ENCODE data around the gene ZDHHC8.

DNA sequence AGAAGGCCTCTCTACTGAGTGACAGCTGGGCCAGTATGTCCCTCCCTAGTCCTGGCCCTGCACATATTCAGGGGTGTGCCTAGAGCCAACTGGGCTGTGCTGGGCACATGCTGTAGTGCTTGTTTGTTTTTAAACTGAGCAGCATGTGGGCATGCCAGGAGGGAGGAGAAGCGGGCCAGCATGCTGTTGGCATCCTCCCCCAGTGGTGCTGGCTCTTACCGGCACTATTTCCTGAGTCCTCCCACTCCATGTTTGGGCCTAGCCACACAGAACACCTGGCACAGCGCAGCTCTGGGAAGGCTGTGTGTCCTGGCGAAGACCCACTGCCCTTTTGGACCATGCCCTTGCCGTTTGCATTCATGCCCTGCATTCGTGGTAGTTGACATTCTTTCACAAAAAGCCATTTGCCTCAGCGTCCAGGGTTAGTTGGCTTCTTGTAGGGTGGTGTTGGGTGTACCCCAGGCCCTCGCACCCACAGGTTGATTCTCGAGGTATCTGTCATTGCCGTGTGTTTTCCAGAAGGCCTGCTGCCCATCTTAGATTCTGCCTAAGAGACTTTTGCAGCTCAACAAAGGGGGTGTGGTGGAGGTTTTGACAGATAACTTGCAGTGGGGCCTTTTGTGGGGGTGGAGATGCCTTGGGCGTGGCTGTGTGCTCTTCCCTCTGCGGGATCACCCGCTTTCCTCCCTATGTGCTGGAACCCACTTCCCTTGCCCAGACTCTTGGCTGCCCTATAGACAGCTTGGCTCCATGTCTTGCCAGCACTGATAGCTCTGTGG is 38.0 kb upstream of the ZDHHC8 start:
- TF ChIP-seq, protein P1, sequence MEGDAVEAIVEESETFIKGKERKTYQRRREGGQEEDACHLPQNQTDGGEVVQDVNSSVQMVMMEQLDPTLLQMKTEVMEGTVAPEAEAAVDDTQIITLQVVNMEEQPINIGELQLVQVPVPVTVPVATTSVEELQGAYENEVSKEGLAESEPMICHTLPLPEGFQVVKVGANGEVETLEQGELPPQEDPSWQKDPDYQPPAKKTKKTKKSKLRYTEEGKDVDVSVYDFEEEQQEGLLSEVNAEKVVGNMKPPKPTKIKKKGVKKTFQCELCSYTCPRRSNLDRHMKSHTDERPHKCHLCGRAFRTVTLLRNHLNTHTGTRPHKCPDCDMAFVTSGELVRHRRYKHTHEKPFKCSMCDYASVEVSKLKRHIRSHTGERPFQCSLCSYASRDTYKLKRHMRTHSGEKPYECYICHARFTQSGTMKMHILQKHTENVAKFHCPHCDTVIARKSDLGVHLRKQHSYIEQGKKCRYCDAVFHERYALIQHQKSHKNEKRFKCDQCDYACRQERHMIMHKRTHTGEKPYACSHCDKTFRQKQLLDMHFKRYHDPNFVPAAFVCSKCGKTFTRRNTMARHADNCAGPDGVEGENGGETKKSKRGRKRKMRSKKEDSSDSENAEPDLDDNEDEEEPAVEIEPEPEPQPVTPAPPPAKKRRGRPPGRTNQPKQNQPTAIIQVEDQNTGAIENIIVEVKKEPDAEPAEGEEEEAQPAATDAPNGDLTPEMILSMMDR (IDR thresholded peaks at IDR 0.05): no peak
- no peak for TF ChIP-seq EP300 (IDR thresholded peaks at IDR 0.05)
- TF ChIP-seq POLR2A (IDR thresholded peaks at IDR 0.05): no peak
- TF ChIP-seq POLR2AphosphoS5 (IDR thresholded peaks at IDR 0.05): no peak
